ENCODE data around the gene OR5H2.
"Not testable (repeated sequence)": the region's sequence is repeated elsewhere in the genome, so short reads cannot be mapped to it uniquely, and the experiment has no call there.

Gene OR5H2

DNA sequence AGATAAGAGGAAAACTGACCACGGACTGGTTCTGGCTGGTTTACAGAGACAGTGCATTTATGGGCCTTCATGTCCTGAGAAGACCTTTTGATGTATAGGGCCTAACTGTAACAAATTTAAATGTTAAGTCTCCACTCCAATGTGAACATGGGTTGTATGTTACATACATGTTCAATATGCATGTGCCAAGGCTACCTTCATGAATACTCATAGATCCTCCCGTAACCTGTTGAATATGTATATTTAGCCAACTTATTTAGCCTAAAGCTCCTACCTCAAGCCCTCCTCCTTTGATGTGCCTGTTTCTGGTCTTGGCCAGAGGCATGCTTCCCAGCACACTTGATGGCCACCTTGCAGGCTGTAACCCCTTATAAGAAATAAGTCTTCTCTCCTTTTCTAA is at the start of gene OR5H2:
OR5H2 (plus strand) TSS at position 301 of the 400 bp plus-strand sequence. CDS start 398 bp downstream, outside the sequence.
- no peak for DNase-seq

- no peak for DNase-seq
Measured at GRCh38 chr3:98233468-98233867, 48.8 kb upstream of the OR5H2 start.

- DNase-seq = peak; percentile 79
Measured at GRCh38 chr3:98240131-98240530, 42.2 kb upstream of the OR5H2 start.

DNA sequence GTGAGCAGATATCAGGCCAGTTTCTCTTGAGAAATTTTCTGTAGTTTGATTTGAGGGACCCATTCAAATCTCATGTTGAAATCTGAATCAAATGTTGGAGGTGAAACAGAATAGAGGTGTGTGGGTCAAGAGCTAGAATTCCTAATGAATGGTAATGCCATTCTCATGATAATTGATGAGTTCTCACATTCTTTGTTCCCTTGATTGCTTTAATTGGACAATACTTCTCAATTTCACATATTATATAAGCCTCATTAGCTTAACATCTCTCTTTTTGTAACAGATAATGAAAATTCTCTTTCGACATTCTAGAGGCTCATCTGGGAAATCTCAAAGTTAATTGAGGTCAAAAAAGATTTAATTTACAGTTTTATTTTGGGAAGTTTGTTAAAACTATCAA is 40.1 kb upstream of the OR5H2 start:
- DNase-seq = no peak

- DNase-seq = no peak
Measured at GRCh38 chr3:98243843-98244242, 38.5 kb upstream of the OR5H2 start.

DNA sequence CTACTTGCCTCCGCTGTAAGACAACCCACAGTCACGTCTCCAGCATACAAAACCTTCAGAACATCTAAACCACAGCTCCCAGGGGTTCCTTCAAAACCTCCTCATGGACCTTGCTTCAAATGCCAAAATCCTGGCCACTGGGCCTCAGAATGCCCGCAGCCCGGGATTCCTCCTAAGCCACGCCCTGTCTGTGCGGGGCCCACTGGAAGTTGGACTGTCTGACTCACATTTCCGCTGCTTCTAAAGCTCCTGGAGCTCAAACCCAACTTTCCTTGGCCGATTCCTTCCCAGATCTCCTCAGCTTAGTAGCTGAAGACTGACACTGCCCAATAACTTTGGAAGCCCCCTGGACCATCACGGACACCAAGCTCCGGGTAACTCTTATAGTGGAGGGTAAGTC is 36.2 kb upstream of the OR5H2 start:
- no peak for DNase-seq

GRCh38 chr3:98256026-98256425 is 26.3 kb upstream of the OR5H2 start:
- DNase-seq = not testable (repeated sequence)

DNA sequence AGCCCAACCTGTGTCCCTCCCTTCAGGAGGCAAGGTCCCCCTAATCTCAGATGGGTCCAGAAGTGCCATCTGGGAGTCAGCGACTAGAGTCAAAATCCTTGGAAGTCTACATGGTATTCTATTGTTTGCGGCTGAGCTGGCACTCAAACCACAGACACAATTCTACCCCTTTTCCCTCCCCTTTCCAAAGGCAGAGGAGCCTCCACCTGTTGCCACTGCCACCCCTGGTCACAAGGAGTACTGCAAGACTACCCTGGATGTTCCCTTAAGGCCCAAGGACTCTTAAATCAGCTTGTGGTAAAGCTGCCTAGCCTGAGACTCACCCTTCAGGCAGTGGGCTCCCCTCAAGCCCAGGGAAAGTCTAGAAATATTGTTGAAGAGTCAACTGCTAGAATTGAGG is 22.6 kb upstream of the OR5H2 start:
- DNase-seq = no peak

DNA sequence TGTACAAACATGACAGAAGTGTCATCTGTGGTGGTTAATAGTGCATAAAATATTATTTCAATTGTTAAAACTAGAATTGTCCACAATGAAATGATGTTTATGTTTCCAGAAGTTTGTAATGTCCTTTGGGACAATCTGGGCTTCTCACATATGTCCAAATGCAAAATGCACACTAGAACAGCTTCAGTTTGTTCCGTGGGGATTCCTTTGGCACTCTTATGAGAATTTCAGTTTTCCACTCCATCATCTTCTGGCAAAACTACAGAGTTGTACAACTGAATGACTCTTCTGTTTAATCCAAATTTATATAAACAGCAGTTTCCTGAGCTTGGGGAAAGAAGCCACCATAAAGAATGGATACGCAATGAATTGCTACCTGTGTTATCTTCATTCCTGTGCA is 20.3 kb upstream of the OR5H2 start:
- no peak for DNase-seq

GRCh38 chr3:98263944-98264343 is 18.4 kb upstream of the OR5H2 start, which contains the start of gene OR5H6:
OR5H6 (plus strand) TSS chr3:98264244; CDS start chr3:98264333, 89 bp downstream.
- DNase-seq = no peak

DNA sequence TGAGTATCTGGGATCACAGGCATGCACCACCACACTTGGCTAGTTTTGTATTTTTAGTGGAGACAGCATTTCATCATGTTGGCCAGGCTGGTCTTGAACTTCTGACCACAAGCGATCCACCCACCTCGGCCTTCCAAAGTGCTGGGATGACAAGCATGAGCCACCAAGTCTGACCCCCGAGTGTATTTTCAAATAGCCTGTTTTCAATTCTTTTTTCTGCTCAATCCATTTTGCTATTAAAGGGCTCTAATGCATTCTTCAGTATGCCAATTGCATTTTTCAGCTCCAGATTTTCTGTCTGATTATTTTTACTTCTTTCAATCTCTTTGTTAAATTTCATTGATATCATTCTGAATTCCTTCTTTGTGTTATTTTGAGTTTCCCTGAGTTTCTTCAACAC is 12.5 kb upstream of the OR5H2 start:
- no peak for DNase-seq

DNA sequence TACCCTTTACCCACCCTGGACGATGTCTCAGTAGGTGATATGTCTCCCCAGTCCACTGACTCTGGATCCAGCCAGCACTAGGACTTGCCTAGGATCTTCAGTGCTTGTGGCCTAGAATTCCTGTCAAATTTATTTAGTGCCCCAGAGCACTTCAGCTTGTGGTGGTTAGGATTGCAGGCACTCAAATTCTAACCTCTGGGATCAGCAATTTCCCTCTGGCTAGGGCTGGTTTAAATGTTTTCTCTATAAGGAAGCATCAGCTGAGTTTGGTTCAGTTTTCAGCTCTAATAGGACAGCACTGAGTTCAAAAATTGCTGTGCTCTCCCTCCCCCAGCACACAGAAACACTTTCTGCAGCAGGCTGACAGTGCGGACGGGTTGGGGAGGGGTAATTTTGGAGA is 10.2 kb upstream of the OR5H2 start:
- DNase-seq = no peak

DNA sequence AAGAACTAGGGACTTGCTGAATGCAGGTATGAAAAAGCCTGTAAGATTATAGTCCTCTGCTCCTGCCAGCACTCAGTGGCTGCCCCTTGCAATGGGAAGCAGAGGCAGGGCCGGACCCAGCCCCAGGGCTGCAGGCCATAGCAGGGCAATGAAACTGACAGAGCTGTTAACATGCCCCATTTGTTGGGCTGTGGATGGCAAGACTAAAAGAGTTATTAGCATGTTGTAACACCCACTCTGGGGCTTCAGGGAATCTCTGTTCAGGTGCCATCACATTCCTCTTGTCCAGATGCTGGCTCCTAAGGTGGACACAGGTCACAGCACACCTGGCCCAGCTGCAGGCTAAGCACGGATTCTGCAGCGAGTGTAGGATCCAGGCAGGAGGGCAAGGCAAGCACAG is 7.4 kb upstream of the OR5H2 start:
- DNase-seq = no peak

GRCh38 chr3:98290916-98291315 is 8.6 kb downstream of the OR5H2 start:
- no peak for DNase-seq

GRCh38 chr3:98291332-98291957 is 9.1 kb downstream of the OR5H2 start:
- no peak for DNase-seq

DNA sequence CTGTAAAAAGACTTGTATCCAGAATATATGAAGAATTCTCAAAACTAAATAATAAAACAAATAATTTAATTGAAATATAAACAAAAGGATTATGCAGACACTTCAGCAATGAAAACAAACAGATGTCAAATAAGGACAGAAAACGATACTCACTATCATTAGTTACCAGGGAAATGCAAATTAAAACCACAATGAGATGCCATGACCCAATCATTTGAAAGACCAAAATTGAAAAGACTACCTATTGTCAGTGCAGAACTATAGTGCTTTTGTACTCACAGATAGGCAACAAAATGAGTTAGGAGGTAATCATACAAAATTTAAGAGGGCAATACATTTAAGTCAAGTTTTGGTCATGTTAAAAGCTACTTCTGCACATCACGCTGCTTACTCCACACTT is 39.8 kb downstream of the OR5H2 start:
- no peak for DNase-seq

DNA sequence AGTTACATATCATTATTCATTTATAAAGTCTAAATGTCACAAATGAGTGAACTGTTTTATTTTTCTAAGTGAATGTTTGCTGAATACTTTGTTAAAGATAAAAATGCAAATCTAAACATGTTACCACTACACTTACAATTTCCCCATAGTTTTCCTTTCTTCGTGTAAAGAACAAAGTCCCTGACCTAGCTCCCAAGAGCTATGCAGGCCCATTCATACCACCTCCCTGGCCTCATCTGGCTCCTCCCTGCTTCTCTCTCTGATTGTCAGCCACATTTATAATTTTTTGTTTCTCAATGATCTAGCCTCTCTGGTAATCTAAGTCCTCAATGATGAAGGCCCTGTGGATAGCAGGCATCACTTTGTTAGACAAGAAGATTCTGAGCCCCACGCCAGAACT is 40.4 kb downstream of the OR5H2 start:
- DNase-seq = no peak

DNA sequence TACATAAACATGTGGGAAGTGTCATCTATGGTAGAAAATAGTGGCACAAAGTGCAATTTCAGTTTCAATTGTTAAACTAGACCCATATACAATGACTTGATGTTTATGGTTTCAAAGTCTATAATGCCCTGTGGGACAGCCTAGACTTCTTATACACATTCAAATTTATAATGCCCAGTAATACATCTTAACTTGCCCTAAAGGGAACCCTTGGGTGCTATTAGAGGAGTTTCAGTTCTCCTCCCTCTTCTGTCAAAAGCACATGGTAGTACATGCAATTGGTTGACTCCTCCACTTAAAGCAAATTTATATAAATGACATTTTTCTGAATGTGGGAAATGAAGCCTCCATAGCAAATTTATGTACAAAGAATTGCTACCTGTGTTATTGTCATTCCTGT is 41.1 kb downstream of the OR5H2 start:
- peak; percentile 51 for DNase-seq

- DNase-seq = no peak
Measured at GRCh38 chr3:98325055-98325454, 42.8 kb downstream of the OR5H2 start.

DNA sequence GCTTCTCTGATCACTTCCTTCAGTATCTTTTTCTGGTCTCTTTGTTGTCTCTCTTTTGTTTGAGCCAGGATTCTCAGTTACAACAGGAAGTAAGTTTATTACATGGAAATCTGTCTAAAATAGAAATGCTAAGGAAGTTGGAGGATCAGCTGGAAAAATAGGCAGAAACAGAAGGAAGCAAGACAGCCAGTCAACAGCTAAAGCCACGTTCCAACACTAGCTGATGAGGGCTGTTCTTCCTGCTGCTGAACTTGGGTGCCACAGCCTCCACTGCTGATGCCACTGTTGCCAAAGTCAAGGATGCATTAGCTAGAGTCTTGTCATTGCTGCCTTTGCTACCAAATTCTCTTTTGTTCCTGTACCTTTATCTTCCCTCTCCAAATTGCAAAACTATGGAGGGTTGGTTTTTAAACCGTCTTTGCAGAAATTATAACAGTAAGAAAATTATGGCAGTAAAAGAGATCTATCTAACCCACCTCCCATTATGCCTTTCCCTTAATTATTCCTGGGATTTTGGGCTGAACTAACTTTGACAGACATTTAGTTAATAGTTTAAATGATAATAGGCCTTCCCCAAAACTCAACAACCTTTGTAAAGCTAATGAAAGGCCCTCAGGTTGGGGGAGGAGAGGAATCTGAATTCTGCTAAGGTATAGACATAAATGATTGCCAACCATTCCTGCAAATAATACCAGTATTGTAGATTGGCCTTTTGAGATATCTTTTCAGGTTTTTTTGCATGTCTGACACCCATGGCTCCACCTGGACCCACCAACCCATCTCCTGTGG is 44.0 kb downstream of the OR5H2 start:
- DNase-seq = no peak

- DNase-seq = no peak
Measured at GRCh38 chr3:98326945-98327344, 44.6 kb downstream of the OR5H2 start.

GRCh38 chr3:98328933-98329332 is 46.6 kb downstream of the OR5H2 start:
- DNase-seq = no peak

- DNase-seq = peak; percentile 34
Measured at GRCh38 chr3:98329392-98330124, 47.3 kb downstream of the OR5H2 start.

- no peak for DNase-seq
Measured at GRCh38 chr3:98331329-98331728, 49.0 kb downstream of the OR5H2 start.
